GM12875 (cell line): ENCODE measurements around the gene NRSN2.

ENCODE experiments used
- H3K4me3 ChIP-seq: one replicate; pipeline ENCODE4 v1.5.1; 2011; ENCODE audit warnings: low read depth, low read length, control low read depth
- CTCF ChIP-seq: IDR thresholded peaks from 2 replicates; pipeline ENCODE4 v1.5.1; 2011; ENCODE audit warnings: low read depth, mild to moderate bottlenecking, control low read depth, inconsistent platforms, low read length, moderate library complexity, borderline replicate concordance; ENCODE audit not compliant: insufficient read depth

NRSN2 gene

GRCh38 chr20:308427-309038 is 38.4 kb upstream of the NRSN2 start:
- no peak overlapping the region for H3K4me3 ChIP-seq
- no peak for TF ChIP-seq CTCF

GRCh38 chr20:309306-309840 is 37.5 kb upstream of the NRSN2 start:
- TF ChIP-seq CTCF: no peak
- H3K4me3 ChIP-seq: no peak overlapping the region

GRCh38 chr20:309841-310644 is 36.9 kb upstream of the NRSN2 start:
- peak overlapping the region; percentile 28 for H3K4me3 ChIP-seq
- TF ChIP-seq CTCF: no peak

GRCh38 chr20:310645-311044 is 36.3 kb upstream of the NRSN2 start:
- H3K4me3 ChIP-seq: no peak overlapping the region
- no peak for TF ChIP-seq CTCF

- no peak overlapping the region for H3K4me3 ChIP-seq
- no peak for TF ChIP-seq CTCF
Observed at GRCh38 chr20:311609-312008, 35.3 kb upstream of the NRSN2 start.

- no peak for TF ChIP-seq CTCF
- no peak overlapping the region for H3K4me3 ChIP-seq
Observed at GRCh38 chr20:312067-312466, 34.8 kb upstream of the NRSN2 start.

- TF ChIP-seq CTCF: no peak
- H3K4me3 ChIP-seq: no peak overlapping the region
Observed at GRCh38 chr20:312866-313265, 34.0 kb upstream of the NRSN2 start.
